B cell (primary cell): ENCODE results near the gene KLK14. TPM values are rescaled to one million over a fixed set of nuclear protein-coding genes. Genes with fewer than 3 reads are reported as not detected.

ENCODE experiments used
- ATAC-seq: fragments of 200-7000 bp; cut with Tn5 transposase; one replicate; pipeline ENCODE4 v1.10.0; 2021; ENCODE audit warnings: low read depth, mild to moderate bottlenecking, moderate number of reproducible peaks, moderate library complexity
- CTCF ChIA-PET: fragments of 350-600 bp; sonication (Branson Sonifier 250); formaldehyde crosslinking; loops from one replicate; lab custom pipeline; 2021; ENCODE audit warnings: antibody characterized with exemption, inconsistent platforms; lab: Charles Lee
- POLR2A ChIA-PET: fragments of 350-600 bp; sonication (Branson Sonifier 250); formaldehyde crosslinking; loops from one replicate; lab custom pipeline; 2021; ENCODE audit warnings: antibody characterized with exemption; lab: Charles Lee
- DNase-seq: peaks from one replicate; pipeline ENCODE4 v3.0.0; 2013
- H2AFZ ChIP-seq: 2 replicates; pipeline ENCODE4 v1.6.1; 2012; ENCODE audit warnings: mild to moderate bottlenecking, low read depth, low read length; ENCODE audit not compliant: insufficient read depth, poor library complexity, severe bottlenecking
- H3K27ac ChIP-seq, 2 donors: 1 replicate in 1 of 2; 2 replicates in 1 of 2; pipeline ENCODE4 v1.5.1; 2012 to 2013; ENCODE audit warnings: low read length in 2 of 2, mild to moderate bottlenecking in 2 of 2, moderate library complexity in 1 of 2
- H3K27me3 ChIP-seq, 4 experiments: fragments of 200-600 bp in 1 of 4; sonication (generic) in 1 of 4; replicated peaks in 1 of 4; 1 replicate in 2 of 4; 2 replicates in 2 of 4; pipeline versions ENCODE4 v1.6.1 to v1.7.0; 2013 to 2016; ENCODE audit warnings: low read length in 3 of 4, mild to moderate bottlenecking in 2 of 4, mixed read lengths in 1 of 4, moderate library complexity in 1 of 4; ENCODE audit not compliant: insufficient read depth in 4 of 4, control insufficient read depth in 3 of 4; ENCODE audit errors: control extremely low read depth in 1 of 4
- H3K36me3 ChIP-seq, 2 experiments: replicated peaks in 1 of 2; 1 replicate in 1 of 2; 2 replicates in 1 of 2; pipeline versions ENCODE4 v1.6.1 to v1.7.1; 2013; ENCODE audit warnings: low read length in 1 of 2; ENCODE audit not compliant: insufficient read depth in 2 of 2, control insufficient read depth in 1 of 2; ENCODE audit errors: control extremely low read depth in 1 of 2, extremely low read depth in 1 of 2
- H3K4me1 ChIP-seq, 2 donors: fragments of 200-600 bp in 1 of 2; sonication (generic) in 1 of 2; 1 replicate in 1 of 2; 2 replicates in 1 of 2; pipeline versions ENCODE4 v1.5.1 to v1.6.1; 2013 to 2017; ENCODE audit warnings: low read length in 2 of 2; ENCODE audit not compliant: control insufficient read depth in 2 of 2, insufficient read depth in 2 of 2
- H3K4me2 ChIP-seq: replicated peaks from 2 replicates; pipeline ENCODE3; 2012; ENCODE audit warnings: mild to moderate bottlenecking, low read depth, low read length; ENCODE audit not compliant: poor library complexity, severe bottlenecking
- H3K4me3 ChIP-seq, 5 experiments: fragments of 200-600 bp in 1 of 5; sonication (generic) in 1 of 5; 1 replicate in 3 of 5; 2 replicates in 2 of 5; pipeline versions ENCODE4 v1.5.1 to v1.7.0; 2011 to 2016; ENCODE audit warnings: low read length in 4 of 5, mild to moderate bottlenecking in 4 of 5, low read depth in 2 of 5, control low read depth in 1 of 5, moderate library complexity in 1 of 5; ENCODE audit not compliant: insufficient read depth in 1 of 5; ENCODE audit errors: control extremely low read depth in 1 of 5, extremely low read depth in 1 of 5
- H3K79me2 ChIP-seq: fragments of 200-600 bp; sonication (generic); one replicate; pipeline ENCODE4 v1.6.0; 2016; ENCODE audit warnings: low read length; ENCODE audit not compliant: control insufficient read depth, insufficient read depth
- H3K9ac ChIP-seq: fragments of 200-600 bp; sonication (generic); 2 replicates; pipeline ENCODE4 v1.6.1; 2017; ENCODE audit warnings: mild to moderate bottlenecking, low read length, moderate library complexity
- H3K9me3 ChIP-seq, 3 donors: one replicate each; pipeline versions ENCODE4 v1.6.1 to v1.7.1; 2013; ENCODE audit warnings: low read length in 2 of 3; ENCODE audit not compliant: control insufficient read depth in 2 of 3, insufficient read depth in 1 of 3; ENCODE audit errors: control extremely low read depth in 1 of 3
- H4K20me1 ChIP-seq: 2 replicates; pipeline ENCODE4 v1.6.0; 2012; ENCODE audit warnings: mild to moderate bottlenecking, low read length; ENCODE audit not compliant: insufficient read depth, control insufficient read depth, poor library complexity, severe bottlenecking
- H3K27ac Mint-ChIP-seq: one replicate; pipeline ENCODE4 v1.8.0; 2021; ENCODE audit warnings: mixed read lengths
- H3K27me3 Mint-ChIP-seq: one replicate; pipeline ENCODE4 v1.8.0; 2021; ENCODE audit warnings: mixed read lengths
- H3K4me1 Mint-ChIP-seq: one replicate; pipeline ENCODE4 v1.8.0; 2021; ENCODE audit warnings: mixed read lengths
- H3K4me3 Mint-ChIP-seq: one replicate; pipeline ENCODE4 v1.8.0; 2021; ENCODE audit warnings: mixed read lengths
- H3K9me3 Mint-ChIP-seq: one replicate; pipeline ENCODE4 v1.8.0; 2022; ENCODE audit warnings: mixed read lengths; ENCODE audit not compliant: insufficient read depth
- EZH2 ChIP-seq: IDR thresholded peaks from 2 replicates; pipeline ENCODE4 v1.6.1; 2012; ENCODE audit warnings: borderline replicate concordance, low read depth, mild to moderate bottlenecking, moderate library complexity, low read length; ENCODE audit not compliant: insufficient read depth, poor library complexity, severe bottlenecking
- WGBS: methylation state at CpG from one replicate; pipeline ENCODE4 v1.1.5; 2013; ENCODE audit warnings: missing lambda C conversion rate; ENCODE audit not compliant: insufficient coverage; 5-methylcytosine and 5-hydroxymethylcytosine counted together
- intact Hi-C: fragments of 100-400 bp; cut with micrococcal nuclease; formaldehyde crosslinking; loops from one replicate; pipeline ENCODE4 v1.10.0; 2022
- polyA plus RNA-seq: library from polyadenylated mRNA; depleted of rRNA; stranded (reverse); fragments of >200 nt; gene quantifications from 2 replicates; pipeline ENCODE4 v1.2.3, GENCODE V29; 2012
- total RNA-seq, 2 donors: library from RNA; stranded (reverse); fragments of 120-200 nt in 1 of 2; gene quantifications; 1 replicate in 1 of 2; 2 replicates in 1 of 2; pipeline versions ENCODE4 v1.2.3 to v1.2.4, GENCODE V29; 2013 to 2022
- TF ChIP-seq, protein P1 (sequence below): fragments of 200-600 bp; IDR thresholded peaks from one replicate; pipeline ENCODE4 v1.8.0; 2022; ENCODE audit warnings: antibody characterized with exemption, mild to moderate bottlenecking

KLK14 gene
- total and polyA plus RNA-seq, 2 donors (not counting 1 experiment from before 2014, with no cell fraction given): 0.49 to 0.59 TPM

DNA sequence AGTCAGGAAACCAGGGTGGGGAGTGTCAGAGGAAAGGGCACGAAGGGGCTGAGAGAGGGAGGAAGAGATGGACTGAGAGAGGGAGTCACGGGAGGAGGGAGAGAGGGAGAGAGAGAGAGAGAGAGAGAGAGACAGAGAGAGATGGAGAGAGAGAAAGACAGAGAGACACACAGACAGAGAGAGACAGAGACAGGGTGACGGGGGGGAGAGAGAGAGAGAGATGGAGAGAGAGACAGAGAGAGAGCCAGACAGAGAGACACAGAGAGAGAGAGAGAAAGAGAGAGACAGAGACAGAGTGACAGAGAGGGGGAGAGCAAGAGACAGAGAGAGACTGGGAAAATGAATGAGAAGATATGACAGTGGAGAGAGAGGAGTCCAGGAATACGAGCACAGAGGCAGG lies 494 bp upstream of the KLK14 start:
- no peaks in the 10 kb centered on the region for H3K4me1 Mint-ChIP-seq
- Histone ChIP-seq H3K9me3 (no peaks in the 10 kb centered on the region), H3K4me2 (no peak overlapping the region), H3K9ac (no peak overlapping the region), H4K20me1 (no peaks in the 10 kb centered on the region), H3K27ac (no peak overlapping the region), H3K4me3 (no peak overlapping the region), H3K79me2 (no peaks in the 10 kb centered on the region), H3K4me1 (no peaks in the 10 kb centered on the region), H3K36me3 (no peaks in the 10 kb centered on the region), H2AFZ (no peak overlapping the region), H3K27me3 (no peaks in the 10 kb centered on the region)
- no peak overlapping the region for H3K4me3 Mint-ChIP-seq
- H3K9me3 Mint-ChIP-seq: no peaks in the 10 kb centered on the region
- no peak overlapping the region for H3K27ac Mint-ChIP-seq
- TF ChIP-seq EZH2: no peak
- TF ChIP-seq, protein P1, sequence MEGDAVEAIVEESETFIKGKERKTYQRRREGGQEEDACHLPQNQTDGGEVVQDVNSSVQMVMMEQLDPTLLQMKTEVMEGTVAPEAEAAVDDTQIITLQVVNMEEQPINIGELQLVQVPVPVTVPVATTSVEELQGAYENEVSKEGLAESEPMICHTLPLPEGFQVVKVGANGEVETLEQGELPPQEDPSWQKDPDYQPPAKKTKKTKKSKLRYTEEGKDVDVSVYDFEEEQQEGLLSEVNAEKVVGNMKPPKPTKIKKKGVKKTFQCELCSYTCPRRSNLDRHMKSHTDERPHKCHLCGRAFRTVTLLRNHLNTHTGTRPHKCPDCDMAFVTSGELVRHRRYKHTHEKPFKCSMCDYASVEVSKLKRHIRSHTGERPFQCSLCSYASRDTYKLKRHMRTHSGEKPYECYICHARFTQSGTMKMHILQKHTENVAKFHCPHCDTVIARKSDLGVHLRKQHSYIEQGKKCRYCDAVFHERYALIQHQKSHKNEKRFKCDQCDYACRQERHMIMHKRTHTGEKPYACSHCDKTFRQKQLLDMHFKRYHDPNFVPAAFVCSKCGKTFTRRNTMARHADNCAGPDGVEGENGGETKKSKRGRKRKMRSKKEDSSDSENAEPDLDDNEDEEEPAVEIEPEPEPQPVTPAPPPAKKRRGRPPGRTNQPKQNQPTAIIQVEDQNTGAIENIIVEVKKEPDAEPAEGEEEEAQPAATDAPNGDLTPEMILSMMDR: no peak
- ATAC-seq: no peak
- POLR2A ChIA-PET: no interaction called here
- WGBS: 52% methylated on average over 4 of the region's 4 CpGs
- peaks cover 13% of the 10 kb centered on the region for H3K27me3 Mint-ChIP-seq
- intact Hi-C loops: no loop called here
- CTCF ChIA-PET: no interaction called here
- no peak for DNase-seq

DNA sequence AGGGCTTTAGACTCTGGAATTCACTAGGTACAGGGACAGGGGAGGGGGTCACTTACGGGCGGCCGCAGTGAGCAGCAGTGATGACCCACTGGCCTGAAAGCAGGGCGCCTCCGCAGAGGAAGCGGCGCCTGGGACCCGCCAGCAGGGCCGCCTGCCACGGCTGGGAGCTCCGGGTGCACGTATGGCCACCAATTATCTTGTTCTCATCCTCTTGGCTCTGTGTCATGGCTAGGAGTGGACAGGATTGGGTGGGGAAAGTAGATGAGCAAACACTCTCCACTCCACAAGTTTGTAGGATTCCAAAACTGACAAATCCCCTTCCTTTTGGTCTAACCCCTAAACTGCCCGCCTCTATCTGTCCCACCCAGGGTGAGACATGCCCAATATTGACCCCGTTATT lies 1.2 kb downstream of the KLK14 start:
- DNase-seq (no peak), ATAC-seq (no peak)
- H3K27ac Mint-ChIP-seq: no peak overlapping the region
- H3K9me3 Mint-ChIP-seq: no peaks in the 10 kb centered on the region
- H3K4me2 ChIP-seq: no peak overlapping the region
- WGBS: 96% methylated on average over 12 of the region's 14 CpGs
- H3K4me3 Mint-ChIP-seq: no peak overlapping the region
- no peaks in the 10 kb centered on the region for H3K79me2 ChIP-seq
- no peaks in the 10 kb centered on the region for H3K36me3 ChIP-seq
- H3K4me1 ChIP-seq: no peaks in the 10 kb centered on the region
- H3K27me3 Mint-ChIP-seq: peaks cover 13% of the 10 kb centered on the region
- TF ChIP-seq, protein P1: no peak
- TF ChIP-seq EZH2: no peak
- intact Hi-C loops: no loop called here
- no peaks in the 10 kb centered on the region for H3K4me1 Mint-ChIP-seq
- H2AFZ ChIP-seq: no peak overlapping the region
- ChIA-PET POLR2A (no interaction called here), CTCF (interaction anchor here (0.7 kb wide), 1 partner anchor 33 kb away, joined by 3 read pairs; no protein-coding TSS in a partner anchor)
- H3K27me3 ChIP-seq: no peaks in the 10 kb centered on the region
- no peak overlapping the region for H3K9ac ChIP-seq
- no peak overlapping the region for H3K27ac ChIP-seq
- no peaks in the 10 kb centered on the region for H3K9me3 ChIP-seq
- no peaks in the 10 kb centered on the region for H4K20me1 ChIP-seq
- H3K4me3 ChIP-seq: no peak overlapping the region
